Measurements from ENCODE around the gene CABP5. TPM values are rescaled to one million over a fixed set of nuclear protein-coding genes. Genes with fewer than 3 reads are reported as not detected.

Gene CABP5
- total RNA-seq, 1 donor from 2014 or later: not detected

GRCh38 chr19:48041877-48042580 lies 1.9 kb downstream of the CABP5 start:
- no peak for DNase-seq (ENCODE audit: extremely low spot score, unreplicated experiment)
- no peaks in the 10 kb centered on the region for H3K36me3 Mint-ChIP-seq
- no peak overlapping the region for H3K27ac Mint-ChIP-seq
- TF ChIP-seq, protein P1, sequence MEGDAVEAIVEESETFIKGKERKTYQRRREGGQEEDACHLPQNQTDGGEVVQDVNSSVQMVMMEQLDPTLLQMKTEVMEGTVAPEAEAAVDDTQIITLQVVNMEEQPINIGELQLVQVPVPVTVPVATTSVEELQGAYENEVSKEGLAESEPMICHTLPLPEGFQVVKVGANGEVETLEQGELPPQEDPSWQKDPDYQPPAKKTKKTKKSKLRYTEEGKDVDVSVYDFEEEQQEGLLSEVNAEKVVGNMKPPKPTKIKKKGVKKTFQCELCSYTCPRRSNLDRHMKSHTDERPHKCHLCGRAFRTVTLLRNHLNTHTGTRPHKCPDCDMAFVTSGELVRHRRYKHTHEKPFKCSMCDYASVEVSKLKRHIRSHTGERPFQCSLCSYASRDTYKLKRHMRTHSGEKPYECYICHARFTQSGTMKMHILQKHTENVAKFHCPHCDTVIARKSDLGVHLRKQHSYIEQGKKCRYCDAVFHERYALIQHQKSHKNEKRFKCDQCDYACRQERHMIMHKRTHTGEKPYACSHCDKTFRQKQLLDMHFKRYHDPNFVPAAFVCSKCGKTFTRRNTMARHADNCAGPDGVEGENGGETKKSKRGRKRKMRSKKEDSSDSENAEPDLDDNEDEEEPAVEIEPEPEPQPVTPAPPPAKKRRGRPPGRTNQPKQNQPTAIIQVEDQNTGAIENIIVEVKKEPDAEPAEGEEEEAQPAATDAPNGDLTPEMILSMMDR (conservative IDR thresholded peaks at IDR 0.05): no peak
- no peaks in the 10 kb centered on the region for H3K4me1 Mint-ChIP-seq (ENCODE audit: unreplicated experiment)
- no peak overlapping the region for H3K4me3 Mint-ChIP-seq
- peaks cover 13% of the 10 kb centered on the region for H3K27me3 Mint-ChIP-seq
- no peaks in the 10 kb centered on the region for H3K9me3 Mint-ChIP-seq

DNA sequence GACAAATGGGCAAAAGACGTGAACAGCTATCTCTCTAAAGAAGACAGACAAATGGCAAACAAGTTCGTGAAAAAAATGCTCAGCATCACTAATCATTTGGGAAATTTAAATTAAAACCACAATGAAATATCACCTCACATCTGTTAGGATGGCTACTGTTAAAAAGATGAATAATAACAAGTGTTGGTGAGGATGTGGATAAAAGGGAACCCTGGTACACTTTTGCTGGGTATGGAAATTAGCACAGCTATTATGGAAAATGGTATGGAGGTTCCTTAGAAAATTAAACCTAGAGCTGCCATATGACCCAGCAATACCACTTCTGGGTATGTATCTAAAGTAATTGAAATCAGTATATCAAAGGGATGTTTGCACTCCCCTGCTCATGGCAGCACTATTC lies 7.1 kb downstream of the CABP5 start:
- TF ChIP-seq, protein P1 (conservative IDR thresholded peaks at IDR 0.05): no peak
- DNase-seq (ENCODE audit: extremely low spot score, unreplicated experiment): no peak
- Mint-ChIP-seq H3K4me3 (no peak overlapping the region), H3K36me3 (no peaks in the 10 kb centered on the region), H3K27me3 (peaks cover 24% of the 10 kb centered on the region), H3K4me1 (ENCODE audit: unreplicated experiment) (no peaks in the 10 kb centered on the region), H3K9me3 (peaks cover 6% of the 10 kb centered on the region), H3K27ac (no peak overlapping the region)

DNA sequence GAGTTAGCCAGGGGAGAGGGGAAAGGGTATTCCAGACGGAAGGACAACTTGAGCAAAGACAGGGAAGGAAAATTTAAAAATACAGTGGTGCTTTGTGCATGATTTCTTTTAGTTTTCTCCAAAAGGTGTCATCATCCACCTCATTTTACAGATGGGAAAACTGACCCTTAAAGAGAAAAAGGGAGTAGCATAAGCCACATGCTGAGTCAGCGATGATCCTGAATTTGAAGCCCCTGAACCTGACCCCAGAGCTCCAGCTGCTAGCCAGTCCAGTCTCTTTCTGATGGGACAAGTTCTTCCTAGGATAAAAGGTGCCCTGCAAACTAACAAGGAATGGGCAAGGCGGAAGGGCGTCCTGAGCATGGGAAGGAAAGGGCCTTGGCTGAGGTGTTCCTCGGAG lies 10.3 kb downstream of the CABP5 start:
- H3K36me3 Mint-ChIP-seq: no peaks in the 10 kb centered on the region
- H3K9me3 Mint-ChIP-seq: peaks cover 6% of the 10 kb centered on the region
- H3K27me3 Mint-ChIP-seq: peaks cover 31% of the 10 kb centered on the region
- H3K4me3 Mint-ChIP-seq: no peak overlapping the region
- DNase-seq (ENCODE audit: extremely low spot score, unreplicated experiment): no peak
- TF ChIP-seq, protein P1 (conservative IDR thresholded peaks at IDR 0.05): no peak
- no peak overlapping the region for H3K27ac Mint-ChIP-seq
- H3K4me1 Mint-ChIP-seq (ENCODE audit: unreplicated experiment): no peaks in the 10 kb centered on the region

GRCh38 chr19:48030073-48030472 lies 13.8 kb downstream of the CABP5 start:
- TF ChIP-seq, protein P1 (conservative IDR thresholded peaks at IDR 0.05): no peak
- Mint-ChIP-seq H3K27ac (no peak overlapping the region), H3K27me3 (peaks cover 51% of the 10 kb centered on the region), H3K4me3 (no peak overlapping the region), H3K4me1 (ENCODE audit: unreplicated experiment) (no peaks in the 10 kb centered on the region), H3K36me3 (no peaks in the 10 kb centered on the region), H3K9me3 (no peaks in the 10 kb centered on the region)
- no peak for DNase-seq (ENCODE audit: extremely low spot score, unreplicated experiment)

GRCh38 chr19:48029431-48029830 lies 14.4 kb downstream of the CABP5 start:
- Mint-ChIP-seq H3K4me1 (ENCODE audit: unreplicated experiment) (no peaks in the 10 kb centered on the region), H3K36me3 (no peaks in the 10 kb centered on the region), H3K9me3 (no peaks in the 10 kb centered on the region), H3K4me3 (no peak overlapping the region), H3K27ac (no peak overlapping the region), H3K27me3 (peaks cover 54% of the 10 kb centered on the region)
- no peak for DNase-seq (ENCODE audit: extremely low spot score, unreplicated experiment)
- TF ChIP-seq, protein P1 (conservative IDR thresholded peaks at IDR 0.05): no peak
